Nephron (organoid): ENCODE data around the gene ZNF334.

Source experiments
- H3K27ac Mint-ChIP-seq, 3 experiments: 2 replicates each; pipeline ENCODE4 v1.8.0; 2020; ENCODE audit warnings: mixed read lengths in 3 of 3, mild to moderate bottlenecking in 2 of 3, moderate library complexity in 1 of 3
- H3K27me3 Mint-ChIP-seq: 2 replicates; pipeline ENCODE4 v1.8.0; 2021; ENCODE audit warnings: low read depth, mild to moderate bottlenecking, moderate library complexity, mixed read lengths
- H3K36me3 Mint-ChIP-seq: 2 replicates; pipeline ENCODE4 v1.8.0; 2020; ENCODE audit warnings: low read depth, mixed read lengths
- H3K4me1 Mint-ChIP-seq: 2 replicates; pipeline ENCODE4 v1.8.0; 2020; ENCODE audit warnings: mixed read lengths
- H3K4me3 Mint-ChIP-seq, 3 experiments: 2 replicates each; pipeline ENCODE4 v1.8.0; 2020; ENCODE audit warnings: mild to moderate bottlenecking in 3 of 3, mixed read lengths in 3 of 3, moderate library complexity in 2 of 3
- H3K9me3 Mint-ChIP-seq: 2 replicates; pipeline ENCODE4 v1.8.0; 2020; ENCODE audit warnings: mixed read lengths
- TF ChIP-seq, protein P1 (sequence below), 3 experiments: fragments of 200-600 bp; sonication (generic); IDR thresholded peaks; one replicate each; pipeline ENCODE4 v1.5.0; 2021; ENCODE audit warnings: antibody characterized with exemption in 3 of 3; ENCODE audit not compliant: unreplicated experiment in 3 of 3

The ZNF334 gene

DNA sequence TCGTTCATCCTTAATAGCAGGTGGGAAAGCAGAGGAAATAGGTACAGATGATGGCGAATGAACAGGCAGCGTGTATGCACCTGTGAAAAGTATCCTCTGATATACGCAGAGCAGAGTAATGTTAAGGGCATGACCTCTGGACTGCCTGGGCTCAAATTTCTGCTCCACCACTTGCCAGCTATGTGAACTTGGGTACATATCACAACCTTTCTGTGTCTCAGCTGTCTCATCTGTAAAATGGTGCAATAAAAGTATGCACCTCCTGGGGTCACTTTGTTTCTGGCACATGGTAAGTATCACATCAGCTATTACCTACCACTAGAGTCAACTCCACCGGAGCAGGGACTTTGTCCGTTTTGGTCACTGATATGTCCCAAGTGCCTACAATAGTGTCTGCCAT is 34.6 kb upstream of the ZNF334 start:
- H3K27ac Mint-ChIP-seq, result no peak overlapping the region
- no peaks in the 10 kb centered on the region for H3K27me3 Mint-ChIP-seq
- H3K4me1 Mint-ChIP-seq, result no peaks in the 10 kb centered on the region
- no peaks in the 10 kb centered on the region for H3K36me3 Mint-ChIP-seq
- H3K4me3 Mint-ChIP-seq, result no peak overlapping the region
- TF ChIP-seq, protein P1, sequence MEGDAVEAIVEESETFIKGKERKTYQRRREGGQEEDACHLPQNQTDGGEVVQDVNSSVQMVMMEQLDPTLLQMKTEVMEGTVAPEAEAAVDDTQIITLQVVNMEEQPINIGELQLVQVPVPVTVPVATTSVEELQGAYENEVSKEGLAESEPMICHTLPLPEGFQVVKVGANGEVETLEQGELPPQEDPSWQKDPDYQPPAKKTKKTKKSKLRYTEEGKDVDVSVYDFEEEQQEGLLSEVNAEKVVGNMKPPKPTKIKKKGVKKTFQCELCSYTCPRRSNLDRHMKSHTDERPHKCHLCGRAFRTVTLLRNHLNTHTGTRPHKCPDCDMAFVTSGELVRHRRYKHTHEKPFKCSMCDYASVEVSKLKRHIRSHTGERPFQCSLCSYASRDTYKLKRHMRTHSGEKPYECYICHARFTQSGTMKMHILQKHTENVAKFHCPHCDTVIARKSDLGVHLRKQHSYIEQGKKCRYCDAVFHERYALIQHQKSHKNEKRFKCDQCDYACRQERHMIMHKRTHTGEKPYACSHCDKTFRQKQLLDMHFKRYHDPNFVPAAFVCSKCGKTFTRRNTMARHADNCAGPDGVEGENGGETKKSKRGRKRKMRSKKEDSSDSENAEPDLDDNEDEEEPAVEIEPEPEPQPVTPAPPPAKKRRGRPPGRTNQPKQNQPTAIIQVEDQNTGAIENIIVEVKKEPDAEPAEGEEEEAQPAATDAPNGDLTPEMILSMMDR (IDR thresholded peaks at IDR 0.05; ENCODE audit: unreplicated experiment in 3 of 3), result no peak
- H3K9me3 Mint-ChIP-seq, result no peaks in the 10 kb centered on the region

GRCh38 chr20:46546936-46547335 is 33.6 kb upstream of the ZNF334 start:
- peaks cover 3% of the 10 kb centered on the region for H3K27me3 Mint-ChIP-seq
- TF ChIP-seq, protein P1 (IDR thresholded peaks at IDR 0.05; ENCODE audit: unreplicated experiment in 3 of 3), result no peak
- no peak overlapping the region for H3K27ac Mint-ChIP-seq
- no peaks in the 10 kb centered on the region for H3K9me3 Mint-ChIP-seq
- no peaks in the 10 kb centered on the region for H3K36me3 Mint-ChIP-seq
- no peaks in the 10 kb centered on the region for H3K4me1 Mint-ChIP-seq
- H3K4me3 Mint-ChIP-seq, result no peak overlapping the region

- no peaks in the 10 kb centered on the region for H3K9me3 Mint-ChIP-seq
- TF ChIP-seq, protein P1 (IDR thresholded peaks at IDR 0.05; ENCODE audit: unreplicated experiment in 3 of 3), result no peak
- H3K4me3 Mint-ChIP-seq, result no peak overlapping the region
- H3K27me3 Mint-ChIP-seq, result peaks cover 3% of the 10 kb centered on the region
- no peak overlapping the region for H3K27ac Mint-ChIP-seq
- no peaks in the 10 kb centered on the region for H3K36me3 Mint-ChIP-seq
- H3K4me1 Mint-ChIP-seq, result no peaks in the 10 kb centered on the region
Observed at GRCh38 chr20:46546298-46546697, 32.9 kb upstream of the ZNF334 start.

DNA sequence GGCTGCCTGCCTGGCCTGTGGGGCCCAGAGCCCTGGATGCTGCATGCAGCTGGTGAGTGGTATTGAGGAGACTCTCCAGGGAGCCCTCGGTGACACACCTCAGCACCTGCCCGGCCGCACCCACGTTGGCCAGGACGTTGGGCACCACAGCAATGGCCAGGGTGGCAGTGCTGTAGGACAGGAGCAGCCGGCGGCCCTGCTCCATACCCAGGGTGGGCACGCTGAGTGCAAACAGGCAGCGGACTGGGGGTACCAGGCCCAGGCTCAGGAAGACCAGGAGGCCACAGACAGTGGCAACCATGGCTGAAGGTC is 32.4 kb upstream of the ZNF334 start:
- Mint-ChIP-seq H3K4me3 (no peak overlapping the region), H3K4me1 (no peaks in the 10 kb centered on the region), H3K27ac (no peak overlapping the region), H3K36me3 (no peaks in the 10 kb centered on the region), H3K9me3 (no peaks in the 10 kb centered on the region), H3K27me3 (peaks cover 3% of the 10 kb centered on the region)
- TF ChIP-seq, protein P1 (IDR thresholded peaks at IDR 0.05; ENCODE audit: unreplicated experiment in 3 of 3), result no peak

- Mint-ChIP-seq H3K27ac (no peak overlapping the region), H3K36me3 (no peaks in the 10 kb centered on the region), H3K9me3 (no peaks in the 10 kb centered on the region), H3K27me3 (peaks cover 3% of the 10 kb centered on the region), H3K4me1 (no peaks in the 10 kb centered on the region), H3K4me3 (no peak overlapping the region)
- TF ChIP-seq, protein P1 (IDR thresholded peaks at IDR 0.05; ENCODE audit: unreplicated experiment in 3 of 3), result no peak
Observed at GRCh38 chr20:46545077-46545826, 31.9 kb upstream of the ZNF334 start.

DNA sequence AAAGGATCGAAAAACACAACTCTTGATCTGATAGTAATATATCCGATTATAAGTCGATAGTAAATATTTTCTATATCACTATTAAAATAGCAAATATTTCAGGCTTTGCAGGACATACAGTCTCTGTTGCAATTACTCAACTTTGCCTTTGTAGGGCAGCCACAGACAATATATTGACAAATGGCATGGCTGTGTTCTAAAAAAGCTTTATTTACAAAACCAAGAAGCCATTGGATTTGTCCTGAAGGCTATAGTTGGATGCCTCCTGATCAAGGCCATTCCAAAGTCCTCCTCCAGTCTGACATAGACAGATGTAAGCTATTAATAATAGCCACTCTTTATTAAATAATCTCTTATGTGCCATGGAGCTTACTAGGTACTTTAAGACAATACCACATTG is 31.2 kb upstream of the ZNF334 start:
- TF ChIP-seq, protein P1 (IDR thresholded peaks at IDR 0.05; ENCODE audit: unreplicated experiment in 3 of 3), result peak in 1 of 3 experiments; percentile 17
- H3K36me3 Mint-ChIP-seq, result no peaks in the 10 kb centered on the region
- H3K4me3 Mint-ChIP-seq, result no peak overlapping the region
- H3K4me1 Mint-ChIP-seq, result no peaks in the 10 kb centered on the region
- no peaks in the 10 kb centered on the region for H3K9me3 Mint-ChIP-seq
- peaks cover 4% of the 10 kb centered on the region for H3K27me3 Mint-ChIP-seq
- H3K27ac Mint-ChIP-seq, result no peak overlapping the region
